ENCODE data around the gene ITPR1.
"Not testable (repeated sequence)": the region's sequence is repeated elsewhere in the genome, so short reads cannot be mapped to it uniquely, and the experiment has no call there.

ITPR1 gene

GRCh38 chr3:4753073-4753691 lies 260.0 kb downstream of the ITPR1 start:
- DNase-seq (ENCODE audit: low read depth in 2 of 3, low spot score in 1 of 3): no peak

GRCh38 chr3:4754180-4755086 lies 261.3 kb downstream of the ITPR1 start:
- DNase-seq (ENCODE audit: low read depth in 2 of 3, low spot score in 1 of 3): no peak

- DNase-seq (ENCODE audit: low read depth in 2 of 3, low spot score in 1 of 3): no peak
These were observed 262.4 kb downstream of the ITPR1 start for GRCh38 chr3:4755566-4755965.

GRCh38 chr3:4756057-4756775 lies 263.1 kb downstream of the ITPR1 start:
- DNase-seq (ENCODE audit: low read depth in 2 of 3, low spot score in 1 of 3): no peak

- no peak for DNase-seq (ENCODE audit: low read depth in 2 of 3, low spot score in 1 of 3)
These were observed 263.9 kb downstream of the ITPR1 start for GRCh38 chr3:4756855-4757574.

GRCh38 chr3:4757575-4758248 lies 264.6 kb downstream of the ITPR1 start:
- DNase-seq (ENCODE audit: low read depth in 2 of 3, low spot score in 1 of 3): no peak

- DNase-seq (ENCODE audit: low read depth in 2 of 3, low spot score in 1 of 3): no peak
These were observed 265.2 kb downstream of the ITPR1 start for GRCh38 chr3:4758249-4758860.

- DNase-seq (ENCODE audit: low read depth in 2 of 3, low spot score in 1 of 3): no peak
These were observed 266.0 kb downstream of the ITPR1 start for GRCh38 chr3:4758957-4759656.

GRCh38 chr3:4759689-4760312 lies 266.7 kb downstream of the ITPR1 start:
- no peak for DNase-seq (ENCODE audit: low read depth in 2 of 3, low spot score in 1 of 3)

GRCh38 chr3:4761759-4762158 lies 268.6 kb downstream of the ITPR1 start:
- no peak for DNase-seq (ENCODE audit: low read depth in 2 of 3, low spot score in 1 of 3)

GRCh38 chr3:4762481-4763230 lies 269.5 kb downstream of the ITPR1 start:
- DNase-seq (ENCODE audit: low read depth in 2 of 3, low spot score in 1 of 3): not testable (repeated sequence)

GRCh38 chr3:4763604-4764247 lies 270.6 kb downstream of the ITPR1 start:
- DNase-seq (ENCODE audit: low read depth in 2 of 3, low spot score in 1 of 3): no peak

- DNase-seq (ENCODE audit: low read depth in 2 of 3, low spot score in 1 of 3): no peak
These were observed 272.1 kb downstream of the ITPR1 start for GRCh38 chr3:4765212-4765611.

- DNase-seq (ENCODE audit: low read depth in 2 of 3, low spot score in 1 of 3): no peak
These were observed 273.1 kb downstream of the ITPR1 start for GRCh38 chr3:4766263-4766662.

GRCh38 chr3:4766716-4767499 lies 273.8 kb downstream of the ITPR1 start:
- DNase-seq (ENCODE audit: low read depth in 2 of 3, low spot score in 1 of 3): no peak

GRCh38 chr3:4768021-4768420 lies 274.9 kb downstream of the ITPR1 start:
- no peak for DNase-seq (ENCODE audit: low read depth in 2 of 3, low spot score in 1 of 3)

- no peak for DNase-seq (ENCODE audit: low read depth in 2 of 3, low spot score in 1 of 3)
These were observed 275.4 kb downstream of the ITPR1 start for GRCh38 chr3:4768521-4768920.

Data from stimulated activated CD4-positive, alpha-beta T cell treated with anti-CD3 and anti-CD28 coated beads, Interleukin-12 subunit alpha, Interleukin-12 subunit beta, amount 100 ng/mL, for 48 hours (primary cell).